Endothelial cell (in vitro differentiated cells): Measurements from ENCODE around the gene CDKAL1. TPM values are rescaled to one million over a fixed set of nuclear protein-coding genes. Genes with fewer than 3 reads are reported as not detected.
"Not testable (repeated sequence)": the region's sequence is repeated elsewhere in the genome, so short reads cannot be mapped to it uniquely, and the experiment has no call there.

Experiments used
- DNase-seq: peaks from one replicate; pipeline ENCODE4 v3.0.0; 2021; ENCODE audit warnings: low spot score
- H3K27ac Mint-ChIP-seq: one replicate; pipeline ENCODE4 v1.8.0; 2021; ENCODE audit warnings: mixed read lengths, inconsistent platforms; ENCODE audit not compliant: unreplicated experiment
- H3K27me3 Mint-ChIP-seq: one replicate; pipeline ENCODE4 v1.8.0; 2021; ENCODE audit warnings: mild to moderate bottlenecking, moderate library complexity, mixed read lengths, inconsistent platforms; ENCODE audit not compliant: unreplicated experiment
- H3K36me3 Mint-ChIP-seq: one replicate; pipeline ENCODE4 v1.8.0; 2021; ENCODE audit warnings: mild to moderate bottlenecking, low read depth, mixed read lengths, inconsistent platforms; ENCODE audit not compliant: unreplicated experiment
- H3K4me1 Mint-ChIP-seq: one replicate; pipeline ENCODE4 v1.8.0; 2021; ENCODE audit warnings: mild to moderate bottlenecking, mixed read lengths, inconsistent platforms; ENCODE audit not compliant: unreplicated experiment
- H3K4me3 Mint-ChIP-seq: one replicate; pipeline ENCODE4 v1.8.0; 2021; ENCODE audit warnings: mild to moderate bottlenecking, mixed read lengths, inconsistent platforms; ENCODE audit not compliant: unreplicated experiment
- H3K9me3 Mint-ChIP-seq: one replicate; pipeline ENCODE4 v1.8.0; 2021; ENCODE audit warnings: mixed read lengths, inconsistent platforms; ENCODE audit not compliant: unreplicated experiment
- CTCF ChIP-seq: fragments of 200-600 bp; sonication (generic); IDR thresholded peaks from one replicate; pipeline ENCODE4 v1.5.0; 2021; ENCODE audit warnings: antibody characterized with exemption; ENCODE audit not compliant: unreplicated experiment
- total RNA-seq: library from RNA; stranded (reverse); fragmentation: NEBNext Ultra II Directional; extraction: Animal tissue kit (Norgen Biotek cat#: 25700); gene quantifications from one replicate; pipeline ENCODE4 v1.2.1, GENCODE V29; 2021; ENCODE audit not compliant: unreplicated experiment

Gene CDKAL1
- total RNA-seq, 1 donor from 2014 or later, result 43.9 TPM

DNA sequence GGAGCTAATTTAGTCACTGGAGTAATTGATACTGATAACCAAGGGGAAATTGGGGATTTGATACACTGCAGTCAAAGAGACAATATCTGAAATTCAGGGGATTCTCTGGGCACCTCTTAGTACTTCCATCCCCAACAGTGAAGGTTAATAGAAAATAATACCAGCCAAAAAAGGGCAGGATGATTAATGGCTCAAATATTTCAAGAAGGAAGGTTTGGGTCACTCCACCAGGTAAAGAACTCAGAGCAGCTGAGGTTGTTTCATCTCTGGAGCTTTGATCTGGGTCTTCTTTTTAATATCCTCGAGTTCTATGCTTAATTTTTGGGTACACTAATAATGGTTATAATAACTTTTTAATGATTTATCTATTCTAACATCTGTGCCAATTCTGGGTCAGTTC is 70.8 kb downstream of the CDKAL1 start:
- Mint-ChIP-seq H3K4me3 (no peak overlapping the region), H3K27ac (no peak overlapping the region), H3K27me3 (no peaks in the 10 kb centered on the region), H3K36me3 (peaks cover 3% of the 10 kb centered on the region), H3K4me1 (peaks cover 4% of the 10 kb centered on the region), H3K9me3 (no peaks in the 10 kb centered on the region)
- no peak for DNase-seq
- no peak for TF ChIP-seq CTCF

- Mint-ChIP-seq H3K4me1 (peaks cover 4% of the 10 kb centered on the region), H3K27me3 (no peaks in the 10 kb centered on the region), H3K4me3 (no peak overlapping the region), H3K9me3 (no peaks in the 10 kb centered on the region), H3K27ac (no peak overlapping the region), H3K36me3 (peaks cover 3% of the 10 kb centered on the region)
- no peak for TF ChIP-seq CTCF
- DNase-seq, result no peak
These were observed 71.3 kb downstream of the CDKAL1 start for GRCh38 chr6:20605581-20605980.

DNA sequence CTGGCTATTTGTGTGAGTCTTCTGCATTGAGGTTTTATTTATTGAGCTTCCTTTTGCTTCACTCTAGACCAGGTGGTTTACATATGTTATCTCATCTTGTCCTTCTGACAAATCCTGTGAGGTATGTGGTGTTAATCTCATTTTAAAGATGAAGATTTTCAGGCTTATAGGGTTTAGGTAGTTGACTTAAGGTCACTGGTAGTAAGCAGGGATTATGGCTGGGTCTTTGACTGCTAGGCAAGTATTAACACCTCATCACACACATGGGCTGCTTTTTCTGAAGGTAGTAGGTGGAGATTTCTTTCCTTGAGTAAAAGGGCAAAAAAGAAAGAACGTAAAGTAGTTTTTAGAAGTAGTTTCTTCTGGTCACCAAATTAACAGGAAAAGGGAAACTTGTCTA is 72.6 kb downstream of the CDKAL1 start:
- no peak for DNase-seq
- Mint-ChIP-seq H3K36me3 (peaks cover 3% of the 10 kb centered on the region), H3K4me1 (peaks cover 4% of the 10 kb centered on the region), H3K27me3 (no peaks in the 10 kb centered on the region), H3K4me3 (no peak overlapping the region), H3K9me3 (no peaks in the 10 kb centered on the region), H3K27ac (no peak overlapping the region)
- no peak for TF ChIP-seq CTCF

DNA sequence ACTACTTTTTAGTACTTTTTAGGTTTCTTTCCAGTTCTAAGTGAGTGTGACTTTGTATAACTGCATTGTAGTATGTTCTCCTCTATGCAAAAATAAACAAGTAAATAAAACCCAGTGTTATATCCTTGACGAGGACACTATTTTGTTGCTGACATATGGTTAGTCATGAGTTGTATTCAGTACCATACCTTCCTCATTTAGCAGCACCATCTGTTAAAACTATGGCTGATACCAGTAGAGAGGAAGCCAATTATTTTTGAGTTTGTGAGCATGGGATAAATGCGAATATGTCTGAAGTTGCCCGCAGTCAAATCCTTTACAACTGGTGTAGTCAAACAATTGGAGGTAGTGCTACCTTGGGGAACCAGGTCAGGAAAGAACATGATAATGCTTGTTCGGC is 74.1 kb downstream of the CDKAL1 start:
- Mint-ChIP-seq H3K4me1 (peaks cover 4% of the 10 kb centered on the region), H3K36me3 (peaks cover 3% of the 10 kb centered on the region), H3K4me3 (no peak overlapping the region), H3K27me3 (no peaks in the 10 kb centered on the region), H3K27ac (no peak overlapping the region), H3K9me3 (no peaks in the 10 kb centered on the region)
- DNase-seq, result no peak
- TF ChIP-seq CTCF, result no peak

- H3K27me3 Mint-ChIP-seq, result no peaks in the 10 kb centered on the region
- H3K4me1 Mint-ChIP-seq, result peaks cover 2% of the 10 kb centered on the region
- no peak for TF ChIP-seq CTCF
- peaks cover 3% of the 10 kb centered on the region for H3K36me3 Mint-ChIP-seq
- H3K4me3 Mint-ChIP-seq, result no peak overlapping the region
- H3K9me3 Mint-ChIP-seq, result no peaks in the 10 kb centered on the region
- no peak for DNase-seq
- no peak overlapping the region for H3K27ac Mint-ChIP-seq
These were observed 74.6 kb downstream of the CDKAL1 start for GRCh38 chr6:20608905-20609304.

DNA sequence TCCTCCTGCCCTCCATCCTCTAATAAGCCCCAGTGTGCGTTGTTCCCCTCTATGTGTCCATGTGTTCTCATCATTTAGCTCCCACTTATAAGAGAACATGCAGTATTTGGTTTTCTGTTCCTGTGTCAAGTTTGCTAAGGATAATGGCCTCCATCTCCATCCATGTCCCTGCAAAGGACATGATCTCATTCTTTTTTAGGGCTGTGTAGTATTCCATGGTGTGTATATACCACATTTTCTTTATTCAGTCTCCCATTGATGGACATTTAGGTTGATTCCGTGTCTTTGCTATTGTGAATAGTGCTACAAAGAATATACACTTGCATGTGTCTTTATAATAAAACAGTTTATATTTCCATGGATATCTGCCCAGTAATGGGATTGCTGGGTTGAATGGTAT is 75.7 kb downstream of the CDKAL1 start:
- H3K27me3 Mint-ChIP-seq, H3K27ac Mint-ChIP-seq, H3K4me1 Mint-ChIP-seq, H3K9me3 Mint-ChIP-seq, DNase-seq, H3K4me3 Mint-ChIP-seq, H3K36me3 Mint-ChIP-seq: not testable (repeated sequence)
